OCI-LY1 (cell line): ENCODE measurements around the gene AATK.

Experiments
- CTCF ChIP-seq: fragments of 200-600 bp; sonication (generic), shearing (Covaris generic); IDR thresholded peaks from 2 replicates; pipeline ENCODE4 v1.5.1; 2017; ENCODE audit warnings: mild to moderate bottlenecking, antibody characterized with exemption, low read length, moderate library complexity, mixed read lengths
- EZH2 ChIP-seq: fragments of 200-600 bp; sonication (generic), shearing (Covaris generic); IDR thresholded peaks from 2 replicates; pipeline ENCODE4 v1.8.0; 2017; ENCODE audit warnings: borderline replicate concordance, mixed run types, mild to moderate bottlenecking, antibody characterized with exemption, low read length, moderate library complexity, mixed read lengths

- no peak for TF ChIP-seq CTCF
- no peak for TF ChIP-seq EZH2
These were observed 13.7 kb downstream of the AATK start for GRCh38 chr17:81152288-81152828.
